COLO829 (cell line): Measurements from ENCODE around the gene MRPL27.

Experiments used
- DNase-seq: peaks from one replicate; pipeline ENCODE4 v3.0.0; 2012; ENCODE audit warnings: low spot score

MRPL27 gene

DNA sequence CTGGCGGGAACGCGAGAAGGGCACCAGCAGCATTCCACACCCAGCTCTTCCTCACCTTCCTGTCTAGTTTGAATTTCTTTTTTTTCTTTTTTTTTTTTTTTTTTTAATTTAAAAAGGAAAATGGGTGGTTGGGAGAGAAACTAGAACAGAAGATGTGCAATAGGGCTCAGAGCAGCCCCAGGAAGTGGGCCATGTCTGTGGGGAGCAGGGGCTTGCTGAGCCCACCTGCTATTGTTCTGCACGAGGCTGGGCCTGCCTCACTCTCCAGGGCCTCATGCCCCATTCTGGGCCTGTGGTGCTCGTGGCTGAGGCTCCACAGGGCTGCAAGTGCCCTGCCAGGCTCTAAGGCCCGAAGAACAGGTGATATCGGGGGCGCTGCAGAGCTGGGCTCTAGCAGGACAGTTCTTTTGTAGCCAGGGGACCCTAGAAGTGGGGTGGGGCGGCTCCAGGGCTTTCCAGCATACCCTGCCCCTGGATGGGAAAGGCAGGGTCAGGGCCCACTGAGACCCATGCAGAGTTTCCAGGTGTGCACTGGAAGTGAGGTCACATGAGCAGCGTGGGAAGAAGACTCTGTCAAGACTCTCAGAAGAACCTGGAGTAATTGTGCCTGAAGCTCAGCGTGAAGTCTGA is 12.4 kb downstream of the MRPL27 start:
- no peak for DNase-seq

- DNase-seq = no peak
Observed at GRCh38 chr17:50359998-50360461, 13.0 kb downstream of the MRPL27 start.

DNA sequence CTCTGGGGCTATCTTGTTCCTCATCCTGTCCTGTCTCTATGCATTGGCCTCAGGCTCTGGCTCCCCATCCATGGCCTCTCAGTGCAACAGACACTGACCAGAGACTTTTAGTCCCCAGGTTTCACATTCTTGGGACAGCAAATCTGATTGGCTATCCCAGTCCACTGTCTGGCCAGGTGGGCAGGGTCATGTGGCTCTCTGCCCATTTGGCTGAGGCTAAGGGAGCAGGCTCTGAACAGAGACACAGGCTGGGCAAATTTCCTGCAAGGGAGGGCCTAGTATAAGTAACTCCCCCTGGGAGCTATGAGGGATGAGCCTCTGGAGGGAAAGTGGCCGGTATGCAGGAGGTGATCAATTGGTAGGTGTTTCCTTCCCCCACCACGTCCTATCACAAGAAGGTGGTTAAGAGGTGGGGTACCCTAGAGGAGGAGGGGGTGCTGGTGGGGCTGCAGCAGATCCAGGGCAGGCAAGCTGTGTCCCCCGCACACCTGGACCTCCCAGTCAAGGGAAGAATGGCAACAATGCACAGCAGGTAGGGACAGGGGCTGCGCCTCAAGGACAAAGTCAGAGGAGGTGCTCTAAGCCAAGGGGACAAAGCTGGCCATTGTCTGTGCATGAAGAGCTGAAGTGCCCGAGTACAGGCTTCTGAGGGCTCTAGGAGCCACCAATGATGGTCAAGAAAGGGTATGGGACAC is 13.8 kb downstream of the MRPL27 start:
- no peak for DNase-seq

DNA sequence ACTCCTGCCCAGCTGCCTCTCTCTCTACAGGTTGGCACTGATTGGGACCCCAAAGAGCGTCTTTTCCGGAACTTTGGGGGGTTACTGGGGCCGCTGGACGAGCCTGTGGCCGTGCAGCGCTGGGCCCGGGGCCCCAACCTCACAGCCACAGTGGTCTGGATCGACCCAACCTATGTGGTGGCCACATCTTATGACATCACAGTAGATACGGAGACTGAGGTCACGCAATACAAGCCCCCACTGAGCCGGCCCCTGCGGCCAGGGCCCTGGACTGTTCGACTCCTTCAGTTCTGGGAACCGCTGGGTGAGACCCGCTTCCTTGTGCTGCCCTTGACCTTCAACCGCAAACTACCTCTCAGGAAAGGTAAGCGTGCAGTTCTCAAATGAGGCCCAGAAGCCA is 14.8 kb downstream of the MRPL27 start:
- no peak for DNase-seq

DNA sequence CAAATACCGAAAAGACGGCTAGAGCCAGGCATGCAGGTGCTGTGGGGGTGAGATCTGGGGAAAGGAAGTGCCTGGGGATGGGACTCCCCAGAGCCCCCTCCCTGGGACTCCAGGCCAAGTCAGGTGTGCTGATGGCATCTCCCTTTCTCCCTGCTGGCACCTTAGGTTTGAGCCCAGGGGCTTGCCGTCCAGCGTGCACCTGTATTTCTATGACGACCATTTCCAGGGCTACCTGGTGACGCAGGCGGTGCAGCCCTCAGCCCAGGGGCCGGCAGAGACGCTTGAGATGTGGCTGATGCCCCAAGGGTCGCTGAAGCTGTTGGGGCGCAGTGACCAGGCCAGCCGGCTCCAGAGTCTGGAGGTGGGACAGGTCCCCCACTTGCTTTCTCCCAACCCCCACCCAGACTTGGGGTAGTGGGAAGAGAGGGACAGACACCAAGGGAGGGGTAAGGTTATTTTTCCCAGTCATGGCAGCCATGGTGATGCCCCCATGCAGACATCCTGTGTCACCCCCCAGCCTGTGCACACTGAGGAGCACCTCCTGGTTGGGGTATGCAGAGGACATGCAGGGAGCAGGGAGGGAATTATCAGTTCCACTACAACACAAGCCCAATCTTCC is 16.0 kb downstream of the MRPL27 start:
- no peak for DNase-seq

DNA sequence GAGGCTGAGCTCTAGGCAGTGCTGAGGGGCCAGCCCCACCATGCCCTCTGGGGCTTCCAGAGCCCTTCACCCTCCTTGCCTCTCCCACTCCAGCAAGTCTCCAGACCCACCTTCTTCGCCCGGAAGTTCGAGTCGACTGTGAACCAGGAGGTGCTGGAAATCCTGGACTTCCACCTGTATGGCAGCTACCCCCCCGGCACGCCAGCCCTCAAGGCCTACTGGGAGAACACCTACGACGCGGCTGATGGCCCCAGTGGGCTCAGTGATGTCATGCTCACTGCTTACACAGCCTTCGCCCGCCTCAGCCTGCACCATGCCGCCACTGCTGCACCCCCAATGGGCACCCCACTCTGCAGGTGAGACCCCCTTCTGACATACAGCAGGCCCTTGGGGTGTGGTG is 16.6 kb downstream of the MRPL27 start:
- no peak for DNase-seq

DNA sequence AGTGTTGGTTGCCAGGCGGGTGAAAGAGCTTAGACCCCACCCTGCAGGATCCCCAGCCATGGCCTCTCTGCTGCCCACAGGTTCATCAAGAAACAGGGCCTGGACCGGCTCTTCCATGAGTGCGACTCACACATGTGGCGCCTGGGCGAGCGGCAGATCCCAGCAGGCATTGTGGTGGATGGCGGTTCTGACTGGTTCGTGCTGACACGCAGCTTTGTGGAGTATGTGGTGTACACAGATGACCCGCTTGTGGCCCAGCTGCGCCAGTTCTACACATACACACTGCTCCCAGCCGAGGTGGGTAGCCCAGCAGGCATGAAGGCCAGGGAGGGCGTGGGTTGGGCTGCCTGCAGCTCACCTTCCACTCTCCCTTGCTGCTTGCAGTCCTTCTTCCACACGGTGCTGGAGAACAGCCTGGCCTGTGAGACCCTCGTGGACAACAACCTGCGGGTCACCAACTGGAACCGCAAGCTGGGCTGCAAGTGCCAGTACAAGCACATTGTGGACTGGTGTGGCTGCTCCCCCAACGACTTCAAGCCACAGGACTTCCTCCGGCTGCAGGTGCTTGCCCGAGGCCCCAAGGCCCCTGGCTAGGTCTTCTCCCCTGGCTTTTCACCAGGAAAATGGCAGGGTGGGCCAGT is 17.2 kb downstream of the MRPL27 start:
- DNase-seq = no peak

- DNase-seq = no peak
Observed at GRCh38 chr17:50355336-50355700, 17.7 kb downstream of the MRPL27 start.

- DNase-seq = no peak
Observed at GRCh38 chr17:50354776-50355175, 18.2 kb downstream of the MRPL27 start.

DNA sequence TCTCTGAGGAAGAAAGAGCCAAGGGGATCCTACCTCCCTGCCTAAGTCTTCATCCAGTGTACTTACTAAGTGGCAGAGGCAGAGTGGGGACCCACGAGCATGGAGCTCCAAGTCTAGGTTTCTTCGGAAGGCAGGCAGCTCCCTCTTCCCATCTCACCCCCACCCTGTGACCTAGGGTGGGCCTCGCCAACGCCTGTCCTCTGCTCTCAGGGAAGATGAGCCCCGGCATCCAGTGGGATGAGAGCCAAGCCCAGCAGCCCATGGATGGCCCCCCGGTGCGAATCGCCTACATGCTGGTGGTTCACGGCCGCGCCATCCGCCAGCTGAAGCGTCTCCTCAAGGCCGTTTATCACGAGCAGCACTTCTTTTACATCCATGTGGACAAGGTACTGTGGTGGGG is 18.8 kb downstream of the MRPL27 start:
- DNase-seq = no peak

DNA sequence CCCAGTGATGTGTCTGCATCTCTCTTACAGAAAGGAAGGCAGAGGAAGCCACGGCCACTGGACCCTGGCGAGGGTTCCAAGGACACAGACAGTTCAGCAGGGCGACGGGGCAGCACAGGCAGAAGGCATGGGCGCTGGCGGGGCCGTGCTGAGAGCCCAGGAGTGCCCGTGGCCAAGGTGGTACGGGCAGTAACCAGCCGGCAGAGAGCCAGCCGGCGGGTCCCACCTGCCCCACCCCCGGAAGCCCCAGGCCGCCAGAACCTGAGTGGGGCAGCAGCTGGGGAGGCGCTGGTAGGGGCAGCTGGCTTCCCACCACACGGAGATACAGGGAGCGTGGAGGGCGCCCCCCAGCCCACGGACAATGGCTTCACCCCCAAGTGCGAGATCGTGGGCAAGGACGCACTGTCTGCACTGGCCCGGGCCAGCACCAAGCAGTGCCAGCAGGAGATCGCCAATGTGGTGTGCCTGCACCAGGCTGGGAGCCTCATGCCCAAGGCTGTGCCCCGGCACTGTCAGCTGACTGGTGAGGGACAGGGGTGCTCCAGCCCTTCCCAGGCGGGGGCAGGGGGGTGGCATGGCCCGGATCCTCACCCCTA is 19.3 kb downstream of the MRPL27 start:
- DNase-seq = no peak

DNA sequence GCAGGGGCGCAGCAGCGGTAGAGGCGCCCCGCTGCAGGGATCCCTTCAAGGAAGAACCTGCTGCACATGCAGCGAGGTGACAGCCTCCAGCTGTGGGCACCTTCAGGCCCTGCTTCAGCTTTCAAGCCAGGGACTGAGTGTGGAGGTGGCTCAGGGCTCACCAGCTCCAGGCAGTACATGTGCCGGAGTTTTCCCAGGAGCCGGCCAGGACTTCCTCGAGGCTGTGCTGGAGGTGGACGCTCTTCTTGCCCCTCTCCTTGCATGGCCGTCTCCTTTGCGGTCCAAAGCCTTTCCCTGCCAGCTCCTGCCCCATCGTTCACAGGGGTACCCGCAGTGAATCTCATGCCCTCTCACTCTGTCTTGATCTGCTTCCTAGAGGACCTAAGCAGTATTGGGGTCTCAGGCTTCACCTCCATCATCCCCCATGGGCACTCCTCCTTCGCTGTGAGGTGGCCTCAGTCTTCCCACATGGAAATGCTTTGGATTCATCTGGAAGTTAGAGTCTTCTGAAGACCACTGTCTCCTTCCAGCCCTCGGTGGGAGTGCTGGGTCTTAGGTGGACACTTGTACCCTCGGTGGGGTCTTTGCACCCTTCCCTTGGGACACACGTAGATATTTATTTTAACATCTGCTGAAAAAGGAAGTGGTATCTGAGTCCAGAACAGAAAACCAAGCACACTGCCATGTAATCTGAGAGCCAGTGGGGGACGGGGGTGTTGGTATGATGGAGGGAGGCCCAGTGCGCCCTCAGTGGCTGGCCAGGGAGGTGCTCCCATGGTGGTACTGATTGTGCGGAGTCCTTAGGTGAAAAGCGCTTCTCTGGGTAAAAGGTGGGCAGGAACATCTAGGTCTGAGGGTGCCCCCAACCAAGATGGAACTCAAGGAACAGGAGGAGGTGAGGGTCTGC is 20.0 kb downstream of the MRPL27 start:
- no peak for DNase-seq

DNA sequence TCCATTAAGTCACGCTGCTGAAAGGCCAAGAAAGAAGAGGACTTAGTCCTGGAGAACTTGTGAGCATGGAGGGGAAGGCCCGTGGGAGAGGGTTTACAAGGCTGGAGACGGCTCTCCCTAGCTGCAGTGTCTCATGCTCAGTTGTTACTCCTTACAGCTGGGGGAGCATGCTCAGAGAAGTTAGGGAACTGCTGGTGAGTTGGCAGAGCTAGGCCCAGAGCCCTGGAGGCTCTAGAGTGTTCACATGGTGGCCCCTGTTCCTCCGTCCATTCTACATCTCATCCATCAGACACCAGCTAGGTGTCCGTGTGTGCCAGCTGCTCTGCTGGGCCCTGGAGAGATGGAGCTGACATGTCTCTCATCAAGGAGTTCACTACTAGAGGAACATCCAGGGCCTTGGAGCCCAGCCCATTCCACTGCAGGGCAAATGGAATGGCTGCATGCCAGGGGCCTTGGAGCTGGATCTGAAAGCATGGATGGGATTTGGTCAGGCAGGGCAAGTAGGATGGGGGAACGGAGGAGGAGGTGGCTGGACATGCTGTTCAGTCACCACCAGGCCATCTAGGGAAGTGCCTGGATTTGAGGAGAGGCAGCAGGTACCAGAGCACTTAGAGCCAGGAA is 20.8 kb downstream of the MRPL27 start:
- DNase-seq = no peak

GRCh38 chr17:50350733-50351132 is 22.3 kb downstream of the MRPL27 start:
- DNase-seq = no peak

DNA sequence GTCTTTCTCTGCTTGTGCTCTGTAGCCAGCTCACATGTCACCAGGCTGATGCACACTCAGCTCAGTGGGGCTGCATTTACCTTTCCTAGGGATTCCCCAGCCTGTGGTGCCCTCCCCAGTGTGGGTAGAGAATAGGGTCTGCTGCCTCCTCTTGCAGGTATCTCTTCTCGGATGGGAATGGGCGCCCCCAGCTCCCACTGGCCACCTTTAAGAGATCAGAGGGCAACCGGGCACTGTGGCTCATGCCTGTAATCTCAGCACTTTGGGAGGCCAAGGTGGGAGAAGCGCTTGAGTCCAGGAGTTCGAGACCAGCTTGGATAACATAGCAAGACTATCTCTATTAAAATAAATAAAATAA is 23.8 kb downstream of the MRPL27 start:
- DNase-seq = no peak

DNA sequence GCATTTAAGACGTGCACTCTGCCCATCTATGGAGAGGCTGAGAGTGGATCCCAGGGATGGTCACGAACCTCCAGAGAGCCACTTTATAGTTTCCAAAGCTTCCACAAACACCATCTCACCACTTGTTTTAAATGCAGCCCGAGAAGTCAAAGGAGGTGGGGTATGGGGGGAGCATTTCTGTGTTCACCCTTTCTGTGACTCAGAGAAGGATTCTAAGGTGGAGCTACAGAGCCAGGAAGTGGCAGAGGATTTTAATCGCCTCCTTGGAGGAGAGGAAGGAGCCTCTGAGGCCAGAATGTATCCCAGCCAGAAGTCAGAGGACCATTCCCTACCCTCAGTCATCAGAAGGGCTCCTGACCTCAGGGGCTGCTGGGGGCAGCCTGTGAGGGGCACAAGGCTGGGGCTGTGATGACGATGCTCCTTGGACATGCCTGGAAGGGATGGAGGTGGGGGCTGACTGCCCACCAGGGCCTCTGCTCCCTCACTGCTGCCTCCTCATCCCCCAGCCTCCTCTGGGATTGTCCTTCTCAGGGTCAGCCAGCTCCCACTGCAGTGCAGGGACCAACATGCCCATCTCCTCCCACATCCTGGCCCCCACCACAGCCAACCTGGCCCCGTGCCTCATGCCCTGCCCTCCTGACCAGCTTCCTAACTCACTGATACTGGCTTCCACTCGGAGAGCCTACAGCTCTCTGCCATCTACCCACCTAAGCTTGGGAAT is 24.3 kb downstream of the MRPL27 start:
- DNase-seq = no peak

DNA sequence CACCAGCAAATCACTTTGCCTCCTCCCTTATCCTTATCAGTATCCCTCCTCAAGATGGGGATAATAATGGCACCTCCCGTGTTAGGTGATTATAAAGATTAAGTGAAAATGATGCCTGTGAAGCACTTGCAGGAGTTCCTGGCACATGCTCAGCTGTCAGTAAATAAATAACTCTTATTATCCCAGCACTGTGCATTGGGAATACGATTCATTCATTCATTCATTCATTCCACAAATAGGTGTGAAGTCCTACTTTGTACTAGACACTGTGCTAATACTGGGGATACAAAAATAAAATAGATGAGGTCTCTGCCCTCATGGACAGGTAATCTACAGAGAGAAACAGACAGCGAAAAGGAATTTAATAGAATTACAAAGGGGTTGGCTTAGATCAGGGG is 25.1 kb downstream of the MRPL27 start:
- DNase-seq = no peak

GRCh38 chr17:50347117-50347893 is 25.7 kb downstream of the MRPL27 start:
- no peak for DNase-seq

GRCh38 chr17:50346313-50347116 is 26.5 kb downstream of the MRPL27 start:
- no peak for DNase-seq
